AG09309 (cell line): Measurements from ENCODE around the gene SAMD4A.

ENCODE experiments used
- DNase-seq: peaks from one replicate; pipeline ENCODE4 v3.0.0-alpha.2; 2010; ENCODE audit warnings: low read depth
- H3K4me3 ChIP-seq: 2 replicates; pipeline ENCODE4 v1.5.1; 2011; ENCODE audit warnings: mild to moderate bottlenecking, low read depth, low read length, moderate library complexity; ENCODE audit not compliant: control insufficient read depth
- TF ChIP-seq, protein P1 (sequence below): IDR thresholded peaks from 2 replicates; pipeline ENCODE4 v1.5.1; 2011; ENCODE audit warnings: mild to moderate bottlenecking, low read depth, low read length, inconsistent platforms; ENCODE audit not compliant: insufficient read depth, control insufficient read depth; ENCODE audit errors: missing control alignments

SAMD4A gene, protein sequence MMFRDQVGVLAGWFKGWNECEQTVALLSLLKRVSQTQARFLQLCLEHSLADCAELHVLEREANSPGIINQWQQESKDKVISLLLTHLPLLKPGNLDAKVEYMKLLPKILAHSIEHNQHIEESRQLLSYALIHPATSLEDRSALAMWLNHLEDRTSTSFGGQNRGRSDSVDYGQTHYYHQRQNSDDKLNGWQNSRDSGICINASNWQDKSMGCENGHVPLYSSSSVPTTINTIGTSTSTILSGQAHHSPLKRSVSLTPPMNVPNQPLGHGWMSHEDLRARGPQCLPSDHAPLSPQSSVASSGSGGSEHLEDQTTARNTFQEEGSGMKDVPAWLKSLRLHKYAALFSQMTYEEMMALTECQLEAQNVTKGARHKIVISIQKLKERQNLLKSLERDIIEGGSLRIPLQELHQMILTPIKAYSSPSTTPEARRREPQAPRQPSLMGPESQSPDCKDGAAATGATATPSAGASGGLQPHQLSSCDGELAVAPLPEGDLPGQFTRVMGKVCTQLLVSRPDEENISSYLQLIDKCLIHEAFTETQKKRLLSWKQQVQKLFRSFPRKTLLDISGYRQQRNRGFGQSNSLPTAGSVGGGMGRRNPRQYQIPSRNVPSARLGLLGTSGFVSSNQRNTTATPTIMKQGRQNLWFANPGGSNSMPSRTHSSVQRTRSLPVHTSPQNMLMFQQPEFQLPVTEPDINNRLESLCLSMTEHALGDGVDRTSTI

DNA sequence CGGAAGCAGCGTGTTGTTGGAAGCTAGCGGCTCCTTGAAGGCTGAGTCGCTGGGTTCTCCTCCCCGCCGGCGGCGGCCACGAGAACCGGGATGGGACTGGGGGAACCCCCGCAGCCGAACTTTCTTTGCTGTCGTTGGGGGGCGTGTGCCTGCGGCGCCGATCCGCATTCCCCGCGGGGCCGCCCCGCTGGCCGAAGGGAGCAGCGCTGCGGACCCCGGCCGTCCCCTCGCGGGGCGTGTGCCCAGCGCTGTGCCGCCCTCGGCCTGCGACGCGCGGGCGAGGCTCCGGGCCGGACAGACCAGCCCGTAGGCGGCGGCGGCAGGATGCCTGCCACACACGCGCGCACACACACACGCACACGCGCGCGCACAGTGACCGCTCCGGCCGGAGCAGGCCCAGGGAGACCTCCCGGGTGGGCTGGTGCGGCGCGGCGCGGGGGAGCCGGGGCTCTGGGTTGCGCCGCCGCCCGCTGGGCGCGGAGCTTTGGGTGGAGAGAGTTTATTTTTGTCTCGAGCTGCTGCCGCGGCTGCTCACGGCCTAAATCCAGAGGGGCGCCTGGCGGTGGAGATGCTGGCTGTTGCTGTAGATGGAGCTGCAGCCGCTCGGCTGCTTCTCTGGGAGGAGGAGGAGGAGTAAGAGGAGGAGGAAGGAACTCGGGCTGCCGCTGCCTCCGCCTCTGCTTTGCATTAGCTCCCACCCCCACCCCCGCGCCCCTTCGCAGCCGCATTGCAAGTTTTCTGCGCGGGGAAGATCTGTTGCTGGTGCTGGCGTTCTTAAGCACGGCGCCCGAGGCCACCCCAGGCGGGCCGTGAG is at the start of gene SAMD4A:
Gene SAMD4A, plus strand, starts transcription at position 719 of the 814 bp plus-strand sequence. CDS start 789 bp downstream, outside the sequence.
- TF ChIP-seq, protein P1, sequence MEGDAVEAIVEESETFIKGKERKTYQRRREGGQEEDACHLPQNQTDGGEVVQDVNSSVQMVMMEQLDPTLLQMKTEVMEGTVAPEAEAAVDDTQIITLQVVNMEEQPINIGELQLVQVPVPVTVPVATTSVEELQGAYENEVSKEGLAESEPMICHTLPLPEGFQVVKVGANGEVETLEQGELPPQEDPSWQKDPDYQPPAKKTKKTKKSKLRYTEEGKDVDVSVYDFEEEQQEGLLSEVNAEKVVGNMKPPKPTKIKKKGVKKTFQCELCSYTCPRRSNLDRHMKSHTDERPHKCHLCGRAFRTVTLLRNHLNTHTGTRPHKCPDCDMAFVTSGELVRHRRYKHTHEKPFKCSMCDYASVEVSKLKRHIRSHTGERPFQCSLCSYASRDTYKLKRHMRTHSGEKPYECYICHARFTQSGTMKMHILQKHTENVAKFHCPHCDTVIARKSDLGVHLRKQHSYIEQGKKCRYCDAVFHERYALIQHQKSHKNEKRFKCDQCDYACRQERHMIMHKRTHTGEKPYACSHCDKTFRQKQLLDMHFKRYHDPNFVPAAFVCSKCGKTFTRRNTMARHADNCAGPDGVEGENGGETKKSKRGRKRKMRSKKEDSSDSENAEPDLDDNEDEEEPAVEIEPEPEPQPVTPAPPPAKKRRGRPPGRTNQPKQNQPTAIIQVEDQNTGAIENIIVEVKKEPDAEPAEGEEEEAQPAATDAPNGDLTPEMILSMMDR: peak; percentile 49

DNA sequence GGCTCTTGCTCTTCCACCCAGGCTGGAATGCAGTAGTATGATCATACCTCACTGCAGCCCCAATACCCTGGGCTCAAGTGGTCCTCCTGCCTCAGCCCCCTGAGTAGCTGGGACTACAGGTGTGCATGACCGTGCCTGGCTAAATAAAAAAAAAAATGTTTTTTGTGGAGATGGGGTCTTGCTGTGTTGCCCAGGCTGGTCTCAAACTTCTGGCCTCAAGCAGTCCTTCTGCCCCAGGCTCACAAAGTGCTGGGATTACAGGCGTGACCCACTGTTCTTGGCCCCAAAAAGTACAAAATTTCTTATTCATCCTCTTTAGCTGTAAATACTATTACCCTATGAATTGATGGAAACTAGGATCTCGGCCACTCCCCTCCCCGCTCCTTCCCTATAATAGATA is 42.5 kb upstream of the SAMD4A start:
- no peak overlapping the region for H3K4me3 ChIP-seq
- no peak for DNase-seq
- TF ChIP-seq, protein P1: no peak

More for the DNA sequence above, at the start of gene SAMD4A:
- peak; percentile 71 for DNase-seq
- peak within 1 kb of the TSS; percentile 86 for H3K4me3 ChIP-seq

DNA sequence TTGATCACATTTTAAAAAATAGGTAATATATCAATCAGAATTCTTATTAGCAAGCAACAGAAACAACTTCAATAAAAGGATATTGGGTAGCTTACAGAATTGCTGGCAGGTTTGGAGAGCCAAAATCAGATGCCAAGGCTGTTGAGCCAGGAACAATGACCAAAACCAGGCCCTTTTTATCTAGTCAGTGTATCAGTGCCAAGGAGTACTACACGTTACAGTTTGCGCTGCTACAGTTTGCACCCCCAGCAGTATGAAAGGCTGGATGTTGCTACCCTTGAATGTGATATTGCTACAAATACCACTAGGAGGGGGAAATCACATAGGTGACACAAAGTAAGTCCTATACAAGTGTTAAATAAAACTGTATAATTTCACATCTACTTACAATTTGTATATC is 38.0 kb upstream of the SAMD4A start:
- H3K4me3 ChIP-seq: no peak overlapping the region
- DNase-seq: no peak
- TF ChIP-seq, protein P1: no peak

DNA sequence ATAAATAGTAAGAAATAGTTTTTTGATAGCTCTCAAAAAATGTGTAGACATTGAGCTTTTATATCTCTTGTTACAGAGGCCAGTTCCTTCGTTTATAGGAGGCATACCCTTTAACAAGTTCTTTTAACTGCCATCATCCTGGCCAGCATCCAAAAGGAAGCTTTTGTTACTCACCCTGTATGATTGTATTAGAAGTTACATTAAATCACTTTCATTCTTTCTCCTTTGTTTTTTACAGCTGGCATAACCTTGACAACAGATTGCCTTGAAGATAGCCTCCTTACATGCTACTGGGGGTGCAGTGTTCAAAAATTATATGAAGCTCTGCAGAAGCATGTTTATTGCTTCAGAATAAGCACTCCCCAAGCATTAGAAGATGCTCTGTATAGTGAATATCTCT is 37.1 kb upstream of the SAMD4A start:
- peak; percentile 31 for DNase-seq
- H3K4me3 ChIP-seq: no peak overlapping the region
- TF ChIP-seq, protein P1: no peak

DNA sequence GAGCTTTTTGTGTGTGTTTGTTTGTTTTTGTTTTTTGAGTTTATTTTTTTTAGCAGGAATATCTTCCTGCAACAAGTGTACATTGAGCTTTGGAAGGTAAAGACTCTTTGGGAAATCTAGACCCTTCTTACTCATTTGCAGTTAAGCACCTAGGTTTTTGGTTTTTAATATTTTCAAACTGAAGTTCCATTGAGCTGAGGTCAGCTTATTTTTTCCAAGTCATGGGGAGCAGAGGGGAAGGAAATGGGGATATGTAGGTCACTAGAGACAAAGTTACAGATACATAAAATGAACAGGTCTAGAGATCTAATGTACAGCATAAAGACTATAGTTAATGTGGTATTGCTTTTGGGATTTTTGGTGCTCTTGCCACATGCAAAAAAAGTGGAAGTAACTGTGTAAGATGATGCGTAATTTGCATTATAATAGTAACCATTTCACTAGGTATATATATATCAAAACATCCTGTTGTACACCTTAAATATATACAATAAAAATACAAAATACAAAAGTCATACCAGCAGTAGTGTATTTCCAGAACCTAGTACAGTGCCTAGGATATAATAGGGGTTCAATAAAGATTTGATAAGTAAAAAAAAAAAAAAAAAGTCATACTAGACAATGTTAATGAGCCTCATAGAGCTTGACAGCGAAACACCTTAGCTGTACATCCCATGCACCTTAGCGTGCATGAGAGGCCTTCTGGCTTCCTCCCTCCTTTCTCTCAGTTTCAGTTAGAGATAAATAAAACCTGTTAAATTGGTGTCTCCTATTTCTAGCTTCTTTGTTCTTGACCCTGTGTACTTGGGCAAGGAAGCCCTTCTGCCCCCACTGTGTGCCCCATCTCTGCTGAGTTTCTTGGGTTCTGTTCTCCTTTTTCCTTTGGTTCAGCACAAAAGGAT is 34.6 kb upstream of the SAMD4A start:
- TF ChIP-seq, protein P1: no peak
- H3K4me3 ChIP-seq: no peak overlapping the region
- no peak for DNase-seq
